Astrocyte (in vitro differentiated cells and primary cell): ENCODE data around the gene FAM124B. TPM values are rescaled to one million over a fixed set of nuclear protein-coding genes. Genes with fewer than 3 reads are reported as not detected.

Experiments
- DNase-seq: peaks from one replicate; pipeline ENCODE4 v3.0.0-alpha.2; 2010; ENCODE audit warnings: low read depth
- FAIRE-seq: peaks from 2 replicates; lab custom pipeline; 2011; peaks lifted over from hg19 to GRCh38; lab: Jason Lieb, UNC
- H2AFZ ChIP-seq: 2 replicates; pipeline ENCODE4 v1.6.0; 2012; ENCODE audit warnings: low read depth, low read length, inconsistent platforms
- H3K27ac ChIP-seq: 2 replicates; pipeline ENCODE4 v1.5.1; 2011; ENCODE audit warnings: low read depth, low read length, inconsistent platforms
- H3K27me3 ChIP-seq: 2 replicates; pipeline ENCODE4 v1.6.0; 2011; ENCODE audit warnings: low read length, inconsistent platforms; ENCODE audit not compliant: insufficient read depth
- H3K36me3 ChIP-seq: 2 replicates; pipeline ENCODE4 v1.5.1; 2011; ENCODE audit warnings: low read length, inconsistent platforms; ENCODE audit not compliant: insufficient read depth
- H3K4me1 ChIP-seq: 2 replicates; pipeline ENCODE4 v1.5.1; 2011; ENCODE audit warnings: low read length, inconsistent platforms; ENCODE audit not compliant: insufficient read depth
- H3K4me2 ChIP-seq: 2 replicates; pipeline ENCODE4 v1.6.0; 2012; ENCODE audit warnings: low read length, inconsistent platforms
- H3K4me3 ChIP-seq: 2 replicates; pipeline ENCODE4 v1.5.1; 2011; ENCODE audit warnings: low read depth, mild to moderate bottlenecking, low read length, inconsistent platforms; ENCODE audit not compliant: insufficient read depth
- H3K79me2 ChIP-seq: 2 replicates; pipeline ENCODE4 v1.6.0; 2012; ENCODE audit warnings: mild to moderate bottlenecking, low read length, inconsistent platforms; ENCODE audit not compliant: insufficient read depth
- H3K9ac ChIP-seq: 2 replicates; pipeline ENCODE4 v1.6.0; 2012; ENCODE audit warnings: mild to moderate bottlenecking, low read length, inconsistent platforms
- H3K9me3 ChIP-seq: 2 replicates; pipeline ENCODE4 v1.5.1; 2012; ENCODE audit warnings: low read depth, mild to moderate bottlenecking, low read length, inconsistent platforms; ENCODE audit not compliant: insufficient read depth
- H4K20me1 ChIP-seq: 2 replicates; pipeline ENCODE4 v1.6.0; 2012; ENCODE audit warnings: low read length, inconsistent platforms; ENCODE audit not compliant: insufficient read depth
- H3K27ac Mint-ChIP-seq: one replicate; pipeline ENCODE4 v1.8.0; 2021; ENCODE audit warnings: mild to moderate bottlenecking, mixed read lengths; ENCODE audit not compliant: unreplicated experiment
- H3K27me3 Mint-ChIP-seq: one replicate; pipeline ENCODE4 v1.8.0; 2021; ENCODE audit warnings: low read depth, mixed read lengths; ENCODE audit not compliant: unreplicated experiment
- H3K36me3 Mint-ChIP-seq: one replicate; pipeline ENCODE4 v1.8.0; 2021; ENCODE audit warnings: low read depth, mixed read lengths; ENCODE audit not compliant: unreplicated experiment
- H3K4me1 Mint-ChIP-seq: one replicate; pipeline ENCODE4 v1.8.0; 2021; ENCODE audit warnings: low read depth, mixed read lengths; ENCODE audit not compliant: unreplicated experiment
- H3K4me3 Mint-ChIP-seq: one replicate; pipeline ENCODE4 v1.8.0; 2021; ENCODE audit warnings: mild to moderate bottlenecking, moderate library complexity, mixed read lengths; ENCODE audit not compliant: unreplicated experiment
- H3K9me3 Mint-ChIP-seq: one replicate; pipeline ENCODE4 v1.8.0; 2021; ENCODE audit warnings: mild to moderate bottlenecking, mixed read lengths; ENCODE audit not compliant: unreplicated experiment
- EZH2 ChIP-seq: IDR thresholded peaks from 2 replicates; pipeline ENCODE4 v1.6.1; 2012; ENCODE audit warnings: mild to moderate bottlenecking, low read length, inconsistent platforms; ENCODE audit not compliant: insufficient read depth
- total RNA-seq: library from RNA; stranded (reverse); gene quantifications from 2 replicates; pipeline ENCODE4 v1.2.1, GENCODE V29; 2021
- TF ChIP-seq, protein P1 (sequence below): IDR thresholded peaks from 2 replicates; pipeline ENCODE4 v1.5.1; 2011; ENCODE audit warnings: low read depth, mild to moderate bottlenecking, inconsistent platforms, low read length, moderate library complexity; ENCODE audit not compliant: insufficient read depth

The FAM124B gene
- total RNA-seq, 1 donor from 2014 or later, result not detected

DNA sequence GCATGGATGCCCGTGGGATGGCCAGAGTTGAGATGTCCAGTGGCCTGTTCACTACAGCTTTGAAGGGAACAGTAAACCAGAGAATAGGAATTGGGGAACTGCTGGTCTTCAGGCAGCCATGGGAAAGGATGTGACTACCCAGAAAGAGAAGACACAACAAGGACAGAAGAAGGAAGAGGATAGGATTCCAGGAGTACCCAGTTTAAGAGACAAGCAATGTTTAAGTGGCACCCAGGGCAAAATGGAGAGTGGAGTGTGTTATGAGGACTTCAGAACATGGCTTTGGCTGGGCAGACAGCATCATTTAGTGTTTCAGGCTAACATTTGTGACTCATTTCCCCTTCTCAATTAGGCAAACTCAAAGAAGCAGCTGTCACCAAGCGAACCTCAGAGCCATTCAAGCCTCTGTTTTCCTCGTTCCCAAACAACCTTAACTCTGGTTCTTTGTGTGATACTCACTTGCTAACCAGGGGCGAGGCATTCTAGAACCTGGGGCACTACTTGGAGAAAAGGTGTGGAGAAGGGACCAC is 4.0 kb upstream of the FAM124B start:
- H3K4me1 Mint-ChIP-seq, result no peaks in the 10 kb centered on the region
- no peak overlapping the region for H3K27ac ChIP-seq
- H4K20me1 ChIP-seq, result no peaks in the 10 kb centered on the region
- H3K4me2 ChIP-seq, result no peak overlapping the region
- H3K4me1 ChIP-seq, result no peaks in the 10 kb centered on the region
- no peak overlapping the region for H3K9ac ChIP-seq
- no peaks in the 10 kb centered on the region for H3K79me2 ChIP-seq
- no peak overlapping the region for H3K4me3 ChIP-seq
- no peak for DNase-seq
- no peak for FAIRE-seq
- H3K9me3 Mint-ChIP-seq, result peaks cover 8% of the 10 kb centered on the region
- H2AFZ ChIP-seq, result no peak overlapping the region
- H3K4me3 Mint-ChIP-seq, result no peak overlapping the region
- no peak for TF ChIP-seq EZH2
- TF ChIP-seq, protein P1, sequence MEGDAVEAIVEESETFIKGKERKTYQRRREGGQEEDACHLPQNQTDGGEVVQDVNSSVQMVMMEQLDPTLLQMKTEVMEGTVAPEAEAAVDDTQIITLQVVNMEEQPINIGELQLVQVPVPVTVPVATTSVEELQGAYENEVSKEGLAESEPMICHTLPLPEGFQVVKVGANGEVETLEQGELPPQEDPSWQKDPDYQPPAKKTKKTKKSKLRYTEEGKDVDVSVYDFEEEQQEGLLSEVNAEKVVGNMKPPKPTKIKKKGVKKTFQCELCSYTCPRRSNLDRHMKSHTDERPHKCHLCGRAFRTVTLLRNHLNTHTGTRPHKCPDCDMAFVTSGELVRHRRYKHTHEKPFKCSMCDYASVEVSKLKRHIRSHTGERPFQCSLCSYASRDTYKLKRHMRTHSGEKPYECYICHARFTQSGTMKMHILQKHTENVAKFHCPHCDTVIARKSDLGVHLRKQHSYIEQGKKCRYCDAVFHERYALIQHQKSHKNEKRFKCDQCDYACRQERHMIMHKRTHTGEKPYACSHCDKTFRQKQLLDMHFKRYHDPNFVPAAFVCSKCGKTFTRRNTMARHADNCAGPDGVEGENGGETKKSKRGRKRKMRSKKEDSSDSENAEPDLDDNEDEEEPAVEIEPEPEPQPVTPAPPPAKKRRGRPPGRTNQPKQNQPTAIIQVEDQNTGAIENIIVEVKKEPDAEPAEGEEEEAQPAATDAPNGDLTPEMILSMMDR, result no peak
- no peaks in the 10 kb centered on the region for H3K9me3 ChIP-seq
- no peaks in the 10 kb centered on the region for H3K36me3 ChIP-seq
- H3K27me3 ChIP-seq, result no peaks in the 10 kb centered on the region
- H3K27ac Mint-ChIP-seq, result no peak overlapping the region
- H3K36me3 Mint-ChIP-seq, result peaks cover 4% of the 10 kb centered on the region
- peaks cover 3% of the 10 kb centered on the region for H3K27me3 Mint-ChIP-seq

DNA sequence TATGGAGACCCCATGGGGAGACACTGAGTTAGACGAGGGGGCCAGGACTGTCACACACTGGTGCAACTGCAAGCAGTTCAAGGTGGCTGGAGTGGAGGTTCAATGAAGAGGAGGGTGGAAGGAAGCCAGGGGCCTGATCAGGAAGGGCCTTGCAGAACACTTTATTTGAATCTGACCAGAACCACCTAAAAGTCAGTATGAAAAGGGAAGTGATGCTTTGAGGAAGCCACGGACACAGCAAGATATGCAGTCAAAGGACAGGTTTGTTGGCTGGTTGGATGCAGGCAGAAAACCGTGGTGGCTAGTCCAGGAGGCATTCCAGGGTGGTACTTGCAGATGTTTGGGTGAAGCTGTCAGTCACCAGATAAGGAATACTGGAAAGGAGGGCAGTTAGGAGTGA is 3.5 kb upstream of the FAM124B start:
- no peak overlapping the region for H2AFZ ChIP-seq
- no peaks in the 10 kb centered on the region for H3K27me3 ChIP-seq
- H3K9me3 ChIP-seq, result no peaks in the 10 kb centered on the region
- H3K4me2 ChIP-seq, result no peak overlapping the region
- H3K4me1 ChIP-seq, result no peaks in the 10 kb centered on the region
- no peak overlapping the region for H3K4me3 ChIP-seq
- FAIRE-seq (no peak), DNase-seq (no peak)
- no peak overlapping the region for H3K4me3 Mint-ChIP-seq
- H3K9ac ChIP-seq, result no peak overlapping the region
- peaks cover 3% of the 10 kb centered on the region for H3K27me3 Mint-ChIP-seq
- H3K9me3 Mint-ChIP-seq, result peaks cover 6% of the 10 kb centered on the region
- H3K4me1 Mint-ChIP-seq, result no peaks in the 10 kb centered on the region
- peaks cover 4% of the 10 kb centered on the region for H3K36me3 Mint-ChIP-seq
- H4K20me1 ChIP-seq, result no peaks in the 10 kb centered on the region
- no peaks in the 10 kb centered on the region for H3K36me3 ChIP-seq
- no peak overlapping the region for H3K27ac ChIP-seq
- TF ChIP-seq, protein P1, result no peak
- TF ChIP-seq EZH2, result no peak
- H3K79me2 ChIP-seq, result no peaks in the 10 kb centered on the region
- no peak overlapping the region for H3K27ac Mint-ChIP-seq

DNA sequence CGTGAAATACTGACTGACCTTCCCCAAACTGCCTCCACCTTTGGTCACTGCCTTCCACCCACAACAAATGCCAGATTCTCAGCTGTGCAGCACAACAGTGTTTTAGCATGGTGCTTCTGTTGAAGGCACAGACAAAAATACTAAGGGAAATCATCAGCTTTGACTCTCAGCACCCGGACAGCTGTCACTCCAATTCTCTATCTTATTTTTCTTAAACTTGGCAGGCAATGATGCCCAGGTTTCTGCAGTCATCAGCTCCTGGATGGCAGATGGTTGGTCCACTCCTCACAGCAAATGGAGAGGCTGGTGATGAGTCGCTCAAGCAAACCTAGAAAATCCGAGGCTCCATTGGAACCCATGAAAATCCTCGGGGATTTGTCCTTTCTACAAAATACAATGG is 2.9 kb upstream of the FAM124B start:
- peaks cover 3% of the 10 kb centered on the region for H3K27me3 Mint-ChIP-seq
- H3K9me3 Mint-ChIP-seq, result peaks cover 6% of the 10 kb centered on the region
- no peak overlapping the region for H3K4me3 Mint-ChIP-seq
- Histone ChIP-seq H3K9me3 (no peaks in the 10 kb centered on the region), H3K27ac (no peak overlapping the region), H3K4me2 (no peak overlapping the region), H2AFZ (no peak overlapping the region), H3K27me3 (no peaks in the 10 kb centered on the region), H3K36me3 (no peaks in the 10 kb centered on the region), H3K9ac (no peak overlapping the region), H3K4me1 (no peaks in the 10 kb centered on the region), H3K4me3 (no peak overlapping the region), H4K20me1 (no peaks in the 10 kb centered on the region), H3K79me2 (no peaks in the 10 kb centered on the region)
- H3K27ac Mint-ChIP-seq, result no peak overlapping the region
- DNase-seq (no peak), FAIRE-seq (no peak)
- TF ChIP-seq, protein P1, result no peak
- no peak for TF ChIP-seq EZH2
- peaks cover 4% of the 10 kb centered on the region for H3K36me3 Mint-ChIP-seq
- no peaks in the 10 kb centered on the region for H3K4me1 Mint-ChIP-seq
